IgD-negative memory B cell (primary cell): ENCODE results near the gene PFKL. TPM values are rescaled to one million over a fixed set of nuclear protein-coding genes. Genes with fewer than 3 reads are reported as not detected.
"Not testable (repeated sequence)": the region's sequence is repeated elsewhere in the genome, so short reads cannot be mapped to it uniquely, and the experiment has no call there.

ENCODE experiments used
- H3K27ac Mint-ChIP-seq, 3 donors: one replicate each; pipeline ENCODE4 v1.8.0; 2020 to 2022; ENCODE audit warnings: mild to moderate bottlenecking in 3 of 3, mixed read lengths in 3 of 3, moderate library complexity in 1 of 3
- H3K27me3 Mint-ChIP-seq: one replicate; pipeline ENCODE4 v1.8.0; 2021; ENCODE audit warnings: mixed read lengths
- H3K36me3 Mint-ChIP-seq: one replicate; pipeline ENCODE4 v1.8.0; 2020; ENCODE audit warnings: mild to moderate bottlenecking, mixed read lengths
- H3K4me1 Mint-ChIP-seq, 3 donors: one replicate each; pipeline ENCODE4 v1.8.0; 2020 to 2022; ENCODE audit warnings: mixed read lengths in 3 of 3, mild to moderate bottlenecking in 1 of 3
- H3K4me3 Mint-ChIP-seq, 4 donors: one replicate each; pipeline ENCODE4 v1.8.0; 2020 to 2022; ENCODE audit warnings: mild to moderate bottlenecking in 4 of 4, mixed read lengths in 4 of 4, moderate library complexity in 3 of 4
- H3K9me3 Mint-ChIP-seq, 3 donors: one replicate each; pipeline ENCODE4 v1.8.0; 2020 to 2021; ENCODE audit warnings: mixed read lengths in 3 of 3, mild to moderate bottlenecking in 1 of 3
- polyA plus RNA-seq: library from polyadenylated mRNA; unstranded; fragments of 300-500 nt; fragmentation: Illumina TruSeq; gene quantifications from one replicate; pipeline ENCODE4 v1.2.3, GENCODE V29; 2021

The PFKL gene
- polyA plus RNA-seq, 1 donor from 2014 or later: 130 TPM

DNA sequence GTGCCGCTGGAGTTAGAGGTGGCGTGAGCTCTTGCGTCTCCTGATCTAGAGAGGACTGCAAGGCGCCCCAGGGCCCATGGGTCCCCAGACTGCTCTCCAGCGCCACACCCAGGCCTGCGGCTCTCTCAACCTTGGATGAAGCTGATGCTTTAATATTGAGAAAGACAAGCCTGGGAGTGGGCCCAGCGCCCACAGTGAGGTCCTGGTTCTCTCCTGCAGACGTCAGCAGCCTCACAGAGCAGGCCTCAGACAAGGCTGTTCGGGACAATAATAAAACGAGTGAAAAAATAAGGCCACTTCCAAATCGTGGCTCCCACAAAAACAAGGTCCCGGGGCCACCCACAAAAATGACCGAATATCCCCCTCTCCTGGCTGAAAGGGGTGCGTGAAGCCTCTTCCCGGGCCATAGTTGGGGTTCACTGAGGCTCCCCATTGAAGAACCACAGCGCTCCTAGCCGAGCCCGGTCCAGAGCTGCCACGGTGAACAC is 32.2 kb upstream of the PFKL start:
- H3K27ac Mint-ChIP-seq: peak overlapping the region in 1 of 3 donors; percentile 82
- no peaks in the 10 kb centered on the region for H3K9me3 Mint-ChIP-seq
- no peak overlapping the region for H3K4me3 Mint-ChIP-seq
- no peaks in the 10 kb centered on the region for H3K27me3 Mint-ChIP-seq
- H3K36me3 Mint-ChIP-seq: no peaks in the 10 kb centered on the region
- H3K4me1 Mint-ChIP-seq: peaks cover 0 to 2% (median 2%) of the 10 kb centered on the region in 3 donors

DNA sequence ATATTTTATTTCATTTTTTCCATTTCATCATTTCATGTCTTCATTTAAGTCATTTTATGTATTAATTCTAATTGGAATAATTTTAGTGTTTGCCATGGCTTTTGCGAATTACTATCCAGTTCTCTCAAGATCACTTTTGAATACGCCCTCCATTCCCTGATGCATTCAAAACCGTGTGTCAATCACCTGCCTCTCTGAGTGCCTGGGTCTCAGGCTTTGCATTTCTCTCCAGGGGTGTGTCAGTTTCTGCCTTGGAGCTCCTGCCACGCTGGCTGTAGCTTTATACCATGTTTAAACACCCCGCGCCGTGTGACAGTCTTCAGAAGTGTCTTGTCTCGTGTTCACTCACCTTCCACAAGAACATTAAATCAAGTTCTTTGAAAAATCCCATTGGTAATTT is 30.8 kb upstream of the PFKL start:
- peaks cover 0 to 2% (median 2%) of the 10 kb centered on the region in 3 donors for H3K4me1 Mint-ChIP-seq
- H3K27me3 Mint-ChIP-seq: no peaks in the 10 kb centered on the region
- H3K27ac Mint-ChIP-seq: no peak overlapping the region
- no peak overlapping the region for H3K4me3 Mint-ChIP-seq
- no peaks in the 10 kb centered on the region for H3K9me3 Mint-ChIP-seq
- no peaks in the 10 kb centered on the region for H3K36me3 Mint-ChIP-seq

DNA sequence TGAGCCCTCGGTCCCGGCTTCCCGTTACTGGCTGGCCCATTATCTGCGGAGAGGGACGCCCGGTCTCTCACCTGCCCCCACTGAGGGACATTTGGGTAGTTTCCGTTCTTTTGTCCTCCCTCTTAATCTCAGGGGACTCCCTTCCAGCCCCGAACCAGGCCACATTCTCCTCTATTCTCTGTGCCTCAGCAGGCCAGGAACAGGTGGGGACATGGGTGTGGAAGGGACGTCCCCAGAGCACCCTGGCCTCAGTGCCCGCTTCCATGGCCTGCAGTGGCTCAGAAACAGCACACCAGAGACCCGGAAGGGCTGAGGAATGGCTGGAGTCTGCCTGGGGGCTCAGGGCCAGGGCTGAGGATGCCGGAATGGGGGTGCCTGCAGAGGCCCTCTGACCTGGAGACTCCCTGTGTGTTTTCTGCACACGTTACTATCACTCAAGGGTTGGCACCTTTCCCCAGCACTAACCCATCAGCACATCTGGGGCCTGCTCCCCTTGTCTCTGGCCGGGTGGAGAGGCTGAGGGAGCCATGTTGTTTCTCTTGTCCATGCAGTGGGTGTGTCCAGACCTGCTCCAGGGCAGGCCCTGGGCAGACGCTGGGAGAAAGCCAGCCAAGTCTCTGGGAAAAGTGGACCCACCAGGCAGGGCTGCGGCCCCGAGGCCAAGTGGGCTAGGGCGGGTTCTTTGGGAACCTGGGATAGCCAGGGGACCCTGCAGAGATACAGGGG is 28.1 kb upstream of the PFKL start:
- no peaks in the 10 kb centered on the region for H3K36me3 Mint-ChIP-seq
- H3K27ac Mint-ChIP-seq: no peak overlapping the region
- no peak overlapping the region for H3K4me3 Mint-ChIP-seq
- H3K27me3 Mint-ChIP-seq: peaks cover 3% of the 10 kb centered on the region
- H3K9me3 Mint-ChIP-seq: no peaks in the 10 kb centered on the region
- H3K4me1 Mint-ChIP-seq: peaks cover 0 to 2% (median 2%) of the 10 kb centered on the region in 3 donors

DNA sequence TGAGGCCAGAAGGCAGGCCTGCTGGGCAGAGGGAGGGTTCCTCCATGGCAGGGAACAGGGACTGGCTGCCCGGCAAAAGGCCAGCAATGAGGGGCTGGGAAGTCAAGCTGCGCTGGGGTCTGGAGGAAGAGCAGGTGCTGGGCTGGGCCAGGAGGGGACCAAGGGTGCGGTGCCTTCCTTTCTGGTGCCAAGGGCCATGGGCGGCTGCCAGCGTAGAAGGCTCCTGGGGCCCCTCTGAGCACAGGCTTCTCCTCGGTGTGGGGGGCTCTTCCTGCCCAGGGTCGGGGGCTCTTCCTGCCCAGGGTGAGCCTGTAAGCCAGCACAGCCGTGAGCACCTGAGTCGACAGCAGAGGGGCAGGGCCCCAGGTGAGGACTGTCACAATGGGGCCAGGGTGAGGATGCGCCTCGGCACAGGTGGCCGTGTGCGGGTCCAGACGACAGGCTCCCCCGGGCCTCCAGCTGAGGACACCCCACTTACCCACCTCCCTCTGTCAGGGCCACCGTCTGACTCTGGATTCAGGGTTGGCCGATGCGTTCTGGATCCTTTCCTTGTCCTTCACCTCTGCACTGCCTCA is 27.5 kb upstream of the PFKL start:
- Mint-ChIP-seq H3K4me3 (no peak overlapping the region), H3K27ac (no peak overlapping the region), H3K4me1 (peaks cover 0 to 2% (median 2%) of the 10 kb centered on the region in 3 donors), H3K27me3 (peaks cover 3% of the 10 kb centered on the region), H3K9me3 (no peaks in the 10 kb centered on the region), H3K36me3 (no peaks in the 10 kb centered on the region)

DNA sequence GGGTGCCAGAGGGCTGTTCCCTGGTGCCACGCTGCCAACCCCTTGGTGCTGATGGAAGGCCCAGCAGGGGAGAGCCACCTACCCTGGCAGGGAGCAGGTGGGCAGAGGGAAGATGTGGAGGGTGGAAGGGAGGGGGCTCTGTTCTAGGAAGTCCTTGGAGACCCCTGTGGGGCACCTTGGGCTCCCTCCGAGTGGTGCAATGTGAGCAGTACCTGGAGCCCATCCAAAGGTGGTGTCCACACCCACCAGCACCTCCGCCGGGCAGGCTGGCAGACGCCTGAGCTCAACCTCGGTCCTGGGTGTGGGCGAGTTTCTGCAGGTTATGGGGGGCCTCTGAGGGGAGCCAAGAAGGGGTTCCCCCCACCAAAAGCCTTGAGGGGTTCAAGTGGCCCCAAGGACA is 26.8 kb upstream of the PFKL start:
- no peaks in the 10 kb centered on the region for H3K9me3 Mint-ChIP-seq
- H3K4me3 Mint-ChIP-seq: no peak overlapping the region

DNA sequence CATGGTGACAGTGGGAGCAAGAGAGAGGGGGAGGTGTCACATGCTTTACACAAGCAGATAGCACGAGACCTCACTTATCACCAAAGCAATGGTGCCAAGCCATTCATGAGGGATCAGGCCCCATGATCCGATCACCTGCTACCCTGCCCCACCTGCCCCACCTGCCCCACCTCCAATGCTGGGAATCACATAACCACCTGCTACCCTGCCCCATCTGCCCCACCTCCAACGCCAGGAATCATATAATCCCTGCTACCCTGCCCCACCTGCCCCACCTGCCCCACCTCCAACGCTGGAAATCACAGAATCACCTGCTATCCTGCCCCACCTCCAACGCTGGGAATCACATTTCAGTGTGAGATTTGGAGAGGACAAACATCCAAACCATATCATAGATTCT is 24.8 kb upstream of the PFKL start:
- Mint-ChIP-seq H3K4me3 (no peak overlapping the region), H3K27ac (no peak overlapping the region), H3K9me3 (no peaks in the 10 kb centered on the region), H3K36me3 (no peaks in the 10 kb centered on the region), H3K27me3 (peaks cover 6% of the 10 kb centered on the region), H3K4me1 (no peaks in the 10 kb centered on the region)

More for the DNA sequence above, 26.8 kb upstream of the PFKL start:
- H3K36me3 Mint-ChIP-seq: no peaks in the 10 kb centered on the region
- peaks cover 0 to 2% (median 1%) of the 10 kb centered on the region in 3 donors for H3K4me1 Mint-ChIP-seq
- no peak overlapping the region for H3K27ac Mint-ChIP-seq
- peaks cover 3% of the 10 kb centered on the region for H3K27me3 Mint-ChIP-seq

DNA sequence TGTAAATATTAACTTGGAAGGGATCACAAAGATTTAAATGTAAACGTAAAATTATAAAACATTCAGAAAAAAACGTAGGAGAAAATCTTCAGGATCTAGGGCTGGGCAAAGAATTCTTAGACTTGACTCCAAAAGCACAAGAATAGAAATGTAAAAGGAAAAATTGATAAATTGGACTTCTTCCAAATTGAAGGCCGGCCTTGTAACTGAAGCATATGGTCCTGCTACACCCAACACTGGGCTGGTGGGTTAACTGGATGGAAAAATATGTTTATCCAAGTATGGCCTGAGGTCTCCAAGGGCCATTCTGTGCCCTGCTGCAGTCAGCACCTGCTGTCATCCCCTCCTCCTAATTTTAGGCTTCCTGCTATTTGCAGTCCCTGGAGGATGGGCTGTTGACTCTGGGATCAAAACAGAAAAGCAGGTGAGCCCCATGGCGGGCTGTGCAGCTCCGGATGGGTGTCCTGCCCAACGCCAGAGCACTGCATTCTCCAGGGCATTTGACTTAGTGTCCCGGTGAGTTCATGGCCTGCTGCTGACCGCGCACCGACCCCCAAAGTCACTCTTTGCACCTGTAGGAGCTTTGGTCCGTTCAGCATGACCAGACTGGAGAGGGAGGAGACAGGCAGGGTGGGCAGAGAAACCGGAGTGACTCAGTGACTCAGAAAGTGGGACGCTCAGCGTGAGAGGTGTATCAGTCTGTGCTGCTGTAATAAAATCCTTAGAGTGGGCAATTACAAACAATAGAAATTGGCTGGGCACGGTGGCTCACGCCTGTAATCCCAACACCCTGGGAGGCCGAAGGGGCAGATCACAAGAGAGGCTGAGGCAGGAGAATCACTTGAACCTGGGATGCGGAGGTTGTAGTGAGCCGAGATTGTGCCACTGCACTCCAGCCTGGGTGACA is 20.2 kb upstream of the PFKL start:
- Mint-ChIP-seq H3K4me3 (no peak overlapping the region), H3K36me3 (no peaks in the 10 kb centered on the region), H3K4me1 (peaks cover 3 to 9% (median 5%) of the 10 kb centered on the region in 3 donors), H3K9me3 (no peaks in the 10 kb centered on the region), H3K27ac (no peak overlapping the region), H3K27me3 (peaks cover 9% of the 10 kb centered on the region)

DNA sequence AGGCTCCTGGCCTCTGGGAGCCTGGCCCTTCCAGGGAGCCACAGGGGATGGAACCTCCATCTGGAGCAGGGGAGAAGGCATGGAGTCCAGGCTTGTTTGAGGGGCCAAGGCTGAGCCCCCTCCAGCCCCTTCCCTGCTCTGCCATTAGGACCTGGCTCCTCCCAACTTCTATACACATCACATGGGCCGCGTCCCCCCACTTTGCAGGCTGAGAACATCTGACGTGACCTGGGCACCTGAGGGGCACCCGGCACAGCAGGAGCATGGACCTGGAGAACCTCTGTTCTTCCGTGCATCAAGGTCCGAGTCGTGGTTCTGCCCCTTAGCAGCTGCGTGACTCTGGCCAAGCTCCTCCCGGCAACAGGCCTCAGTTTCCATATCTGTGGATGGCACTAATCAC is 18.1 kb upstream of the PFKL start:
- peaks cover 5% of the 10 kb centered on the region for H3K27me3 Mint-ChIP-seq
- no peak overlapping the region for H3K27ac Mint-ChIP-seq
- H3K4me1 Mint-ChIP-seq: peaks cover 3 to 9% (median 5%) of the 10 kb centered on the region in 3 donors
- H3K4me3 Mint-ChIP-seq: no peak overlapping the region
- no peaks in the 10 kb centered on the region for H3K36me3 Mint-ChIP-seq
- no peaks in the 10 kb centered on the region for H3K9me3 Mint-ChIP-seq

DNA sequence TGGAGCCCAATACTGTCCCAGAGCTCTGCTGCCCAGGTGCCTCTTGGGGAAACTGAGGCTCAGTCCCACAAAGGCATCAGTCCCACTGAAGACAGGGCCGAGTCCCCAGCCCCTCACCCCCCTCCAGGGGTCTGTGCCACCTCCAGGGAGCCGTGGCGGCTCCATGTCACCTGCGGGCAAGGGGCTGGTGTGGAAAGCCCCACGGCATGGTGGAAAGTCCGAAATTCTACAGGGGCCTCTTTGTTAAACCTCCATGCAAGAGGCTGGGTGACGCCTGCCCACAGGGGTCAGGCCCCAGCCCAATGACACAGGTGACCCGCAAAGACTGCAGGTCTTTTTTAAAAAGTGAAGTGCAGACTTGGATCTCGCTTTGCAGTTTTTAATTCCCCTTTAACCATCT is 17.5 kb upstream of the PFKL start:
- H3K27ac Mint-ChIP-seq: no peak overlapping the region
- H3K9me3 Mint-ChIP-seq: no peaks in the 10 kb centered on the region
- peaks cover 3 to 9% (median 5%) of the 10 kb centered on the region in 3 donors for H3K4me1 Mint-ChIP-seq
- H3K27me3 Mint-ChIP-seq: peaks cover 5% of the 10 kb centered on the region
- H3K36me3 Mint-ChIP-seq: no peaks in the 10 kb centered on the region
- no peak overlapping the region for H3K4me3 Mint-ChIP-seq

DNA sequence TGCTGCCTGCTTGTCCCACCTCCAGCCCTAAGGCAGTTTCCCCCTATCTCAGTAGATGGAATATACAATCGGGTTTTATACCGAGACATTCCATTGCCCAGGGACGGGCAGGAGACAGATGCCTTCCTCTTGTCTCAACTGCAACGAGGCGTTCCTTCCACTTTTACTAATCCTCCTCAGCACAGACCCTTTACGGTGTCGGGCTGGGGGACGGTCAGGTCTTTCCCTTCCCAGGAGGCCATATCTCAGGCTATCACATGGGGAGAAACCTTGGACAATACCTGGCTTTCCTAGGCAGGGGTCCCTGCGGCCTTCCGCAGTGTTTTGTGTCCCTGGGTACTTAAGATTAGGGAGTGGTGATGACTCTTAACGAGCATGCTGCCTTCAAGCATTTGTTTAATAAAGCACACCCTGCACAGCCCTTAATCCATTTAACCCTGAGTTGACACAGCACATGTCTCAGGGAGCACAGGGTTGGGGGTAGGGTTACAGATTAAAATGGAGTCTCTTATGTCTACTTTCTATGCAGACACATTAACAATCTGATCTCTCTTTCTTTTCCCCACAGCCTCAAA is 16.6 kb upstream of the PFKL start:
- not testable (repeated sequence) for H3K27ac Mint-ChIP-seq, H3K36me3 Mint-ChIP-seq, H3K9me3 Mint-ChIP-seq, H3K27me3 Mint-ChIP-seq, H3K4me1 Mint-ChIP-seq
- H3K4me3 Mint-ChIP-seq: peak overlapping the region in 1 of 4 donors; percentile 79

DNA sequence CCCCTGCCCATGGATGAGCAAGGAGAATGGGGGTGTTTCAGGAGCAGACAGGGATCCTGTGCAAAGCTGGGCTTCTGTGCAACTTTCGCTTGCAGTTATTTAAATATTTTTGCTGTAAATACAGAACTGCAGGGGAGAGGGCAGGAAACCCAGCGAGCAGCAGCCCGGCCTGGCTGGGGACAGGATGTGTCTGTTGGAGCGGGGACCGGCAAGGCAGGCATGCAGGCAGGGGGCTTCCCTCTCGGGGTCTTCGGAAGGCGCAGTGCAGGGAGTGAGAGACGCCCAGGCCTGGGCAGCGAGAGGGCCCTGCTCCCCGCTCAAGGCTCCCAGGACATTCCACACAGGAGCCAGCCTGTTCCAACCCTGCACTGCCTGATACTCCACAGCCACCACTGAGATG is 15.9 kb upstream of the PFKL start:
- H3K4me3 Mint-ChIP-seq: no peak overlapping the region
- no peaks in the 10 kb centered on the region for H3K36me3 Mint-ChIP-seq
- peaks cover 8% of the 10 kb centered on the region for H3K27me3 Mint-ChIP-seq
- H3K27ac Mint-ChIP-seq: no peak overlapping the region
- H3K9me3 Mint-ChIP-seq: no peaks in the 10 kb centered on the region
- peaks cover 3 to 9% (median 5%) of the 10 kb centered on the region in 3 donors for H3K4me1 Mint-ChIP-seq

DNA sequence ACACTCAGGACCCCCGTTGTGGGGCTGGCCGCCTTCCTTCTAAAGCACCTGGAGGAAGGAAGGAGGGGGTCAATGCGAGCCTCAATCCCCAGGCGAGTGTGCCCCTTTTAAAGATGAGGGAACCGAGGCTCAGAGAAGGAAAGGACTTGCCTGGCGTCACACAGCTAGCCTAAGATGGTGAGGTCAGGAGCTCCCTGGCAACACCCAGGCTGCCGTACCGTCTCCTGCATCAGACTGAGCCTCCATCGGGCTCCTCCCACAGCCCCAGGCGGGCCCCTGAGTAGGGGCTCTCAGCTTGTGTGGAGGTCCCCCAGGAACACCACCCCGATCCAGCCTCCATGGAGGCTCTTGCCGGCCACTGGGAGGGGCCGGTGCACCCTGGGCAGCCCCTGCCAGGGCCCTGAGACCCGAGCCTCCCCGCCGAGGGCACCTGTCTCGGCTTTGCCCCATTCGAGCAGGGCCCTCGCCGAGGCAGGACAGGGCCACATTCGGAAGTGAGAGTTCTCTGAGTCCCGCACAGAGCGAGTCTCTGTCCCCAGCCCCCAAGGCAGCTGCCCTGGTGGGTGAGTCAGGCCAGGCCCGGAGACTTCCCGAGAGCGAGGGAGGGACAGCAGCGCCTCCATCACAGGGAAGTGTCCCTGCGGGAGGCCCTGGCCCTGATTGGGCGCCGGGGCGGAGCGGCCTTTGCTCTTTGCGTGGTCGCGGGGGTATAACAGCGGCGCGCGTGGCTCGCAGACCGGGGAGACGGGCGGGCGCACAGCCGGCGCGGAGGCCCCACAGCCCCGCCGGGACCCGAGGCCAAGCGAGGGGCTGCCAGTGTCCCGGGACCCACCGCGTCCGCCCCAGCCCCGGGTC is 14.5 kb upstream of the PFKL start, which contains the start of gene AIRE:
Gene AIRE, plus strand, starts transcription at position 739 of the 855 bp plus-strand sequence. CDS start 131 bp downstream, outside the sequence.
- H3K36me3 Mint-ChIP-seq: no peaks in the 10 kb centered on the region
- H3K27ac Mint-ChIP-seq: no peak within 1 kb of the TSS
- H3K9me3 Mint-ChIP-seq: no peaks in the 10 kb centered on the region
- H3K4me1 Mint-ChIP-seq: peaks cover 3 to 9% (median 5%) of the 10 kb centered on the region in 3 donors
- peaks cover 5% of the 10 kb centered on the region for H3K27me3 Mint-ChIP-seq
- H3K4me3 Mint-ChIP-seq: no peak within 1 kb of the TSS

DNA sequence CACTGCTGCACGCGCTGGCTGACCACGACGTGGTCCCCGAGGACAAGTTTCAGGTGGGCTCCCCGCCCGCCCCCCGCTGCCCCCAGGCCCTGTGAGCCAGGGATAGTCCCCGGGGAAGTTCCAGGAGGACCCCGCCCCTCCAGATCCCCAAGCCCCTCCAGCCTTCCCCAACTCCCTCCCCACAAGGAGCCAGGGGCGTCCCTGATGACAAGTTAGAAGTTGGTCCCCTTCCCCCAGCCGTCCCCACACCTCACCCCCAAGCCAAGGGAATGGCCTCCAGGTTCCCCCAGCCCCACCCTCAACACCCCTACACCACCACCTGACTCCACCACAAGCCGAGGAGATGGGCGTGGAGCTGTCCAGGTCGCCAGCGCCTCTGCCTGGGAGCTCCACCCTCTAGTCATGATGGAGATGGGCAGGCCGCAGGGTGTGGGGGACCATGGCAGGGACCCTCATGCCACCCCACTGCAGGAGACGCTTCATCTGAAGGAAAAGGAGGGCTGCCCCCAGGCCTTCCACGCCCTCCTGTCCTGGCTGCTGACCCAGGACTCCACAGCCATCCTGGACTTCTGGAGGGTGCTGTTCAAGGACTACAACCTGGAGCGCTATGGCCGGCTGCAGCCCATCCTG is 13.7 kb upstream of the PFKL start:
- Mint-ChIP-seq H3K27me3 (peaks cover 5% of the 10 kb centered on the region), H3K4me3 (no peak overlapping the region), H3K27ac (no peak overlapping the region), H3K9me3 (no peaks in the 10 kb centered on the region), H3K36me3 (no peaks in the 10 kb centered on the region), H3K4me1 (peaks cover 3 to 9% (median 5%) of the 10 kb centered on the region in 3 donors)
